Cortex of kidney (tissue), 1 donor: ENCODE data around the gene DST.
"Not testable (repeated sequence)": the region's sequence is repeated elsewhere in the genome, so short reads cannot be mapped to it uniquely, and the experiment has no call there.

Experiments used
- DNase-seq: peaks from one replicate; lab custom pipeline; 2025; lab: John Stamatoyannopoulos, UW

The DST gene

DNA sequence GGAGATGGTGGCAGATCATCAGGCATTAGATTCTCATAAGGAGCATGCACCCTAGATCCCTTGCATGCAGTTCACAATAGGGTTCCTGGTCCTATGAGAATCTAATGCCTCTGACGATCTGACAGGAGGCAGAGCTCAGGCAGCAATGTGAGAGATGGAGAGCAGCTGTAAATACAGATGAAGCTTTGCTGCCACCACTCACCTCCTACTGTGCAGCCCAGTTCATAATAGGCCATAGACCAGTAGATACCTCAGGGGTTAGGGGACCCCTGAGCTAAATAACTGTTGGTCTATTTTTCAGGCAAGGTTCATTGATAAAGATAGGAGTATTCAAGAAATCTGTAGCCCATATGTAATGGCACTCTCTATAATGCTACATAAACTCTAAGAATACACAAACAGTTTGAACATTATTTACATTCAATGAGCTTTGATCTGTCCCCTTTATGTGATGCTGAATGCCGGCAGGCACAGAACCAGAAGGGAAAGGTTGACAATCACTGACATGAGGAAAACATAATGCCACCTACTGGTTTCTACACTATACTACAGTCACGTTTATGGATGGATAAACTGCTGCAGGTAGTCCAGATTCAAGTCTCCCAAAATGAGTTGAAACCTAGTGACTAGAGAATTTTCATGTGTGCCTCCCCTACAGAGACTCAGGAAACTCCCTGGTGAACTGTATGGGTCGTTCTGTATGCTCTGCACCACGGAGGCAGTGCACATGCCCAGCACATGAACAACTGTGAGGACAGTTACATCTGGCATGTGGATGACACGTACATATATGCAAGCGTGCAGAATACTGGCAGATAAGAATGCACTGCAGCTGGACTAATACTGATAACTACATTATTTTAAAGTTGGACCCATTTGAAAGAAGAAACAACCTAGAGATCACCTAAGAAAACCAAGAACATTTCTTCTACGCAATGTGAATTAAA, 72.0 kb downstream of the DST start:
- DNase-seq: no peak

DNA sequence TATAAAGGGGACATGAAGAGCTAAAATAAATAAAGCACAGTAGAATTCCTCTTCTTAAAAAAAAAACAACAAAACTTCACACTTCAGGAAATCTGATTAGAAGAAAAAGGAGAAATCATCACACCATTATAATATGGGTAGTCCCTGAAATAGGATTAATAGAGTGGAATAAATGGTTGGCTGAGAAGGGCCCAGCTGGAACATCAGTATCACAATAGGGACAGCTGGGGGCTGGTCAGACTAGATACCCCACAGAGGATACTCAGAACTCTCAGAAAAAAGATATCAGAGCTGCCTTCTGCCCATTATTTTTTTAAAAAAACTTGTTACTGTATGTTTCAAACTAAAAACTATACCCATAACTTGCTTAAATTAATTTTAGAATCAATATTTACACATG, 75.2 kb downstream of the DST start:
- DNase-seq: no peak

DNA sequence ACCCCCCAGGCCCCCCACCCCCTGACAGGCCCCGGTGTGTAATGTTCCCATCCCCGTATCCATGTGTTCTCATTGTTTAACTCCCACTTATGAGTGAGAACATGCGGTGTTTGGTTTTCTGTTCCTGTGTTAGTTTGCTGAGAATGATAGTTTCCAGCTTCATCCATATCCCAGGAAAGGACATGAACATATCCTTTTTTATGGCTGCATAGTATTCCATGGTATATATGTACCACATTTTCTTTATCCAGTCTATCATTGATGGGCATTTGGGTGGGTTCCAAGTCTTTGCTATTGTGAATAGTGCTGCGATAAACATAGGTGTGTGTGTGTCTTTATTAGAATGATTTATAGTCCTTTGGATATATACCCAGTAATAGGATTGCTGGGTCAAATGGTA, 80.0 kb downstream of the DST start:
- not testable (repeated sequence) for DNase-seq

DNA sequence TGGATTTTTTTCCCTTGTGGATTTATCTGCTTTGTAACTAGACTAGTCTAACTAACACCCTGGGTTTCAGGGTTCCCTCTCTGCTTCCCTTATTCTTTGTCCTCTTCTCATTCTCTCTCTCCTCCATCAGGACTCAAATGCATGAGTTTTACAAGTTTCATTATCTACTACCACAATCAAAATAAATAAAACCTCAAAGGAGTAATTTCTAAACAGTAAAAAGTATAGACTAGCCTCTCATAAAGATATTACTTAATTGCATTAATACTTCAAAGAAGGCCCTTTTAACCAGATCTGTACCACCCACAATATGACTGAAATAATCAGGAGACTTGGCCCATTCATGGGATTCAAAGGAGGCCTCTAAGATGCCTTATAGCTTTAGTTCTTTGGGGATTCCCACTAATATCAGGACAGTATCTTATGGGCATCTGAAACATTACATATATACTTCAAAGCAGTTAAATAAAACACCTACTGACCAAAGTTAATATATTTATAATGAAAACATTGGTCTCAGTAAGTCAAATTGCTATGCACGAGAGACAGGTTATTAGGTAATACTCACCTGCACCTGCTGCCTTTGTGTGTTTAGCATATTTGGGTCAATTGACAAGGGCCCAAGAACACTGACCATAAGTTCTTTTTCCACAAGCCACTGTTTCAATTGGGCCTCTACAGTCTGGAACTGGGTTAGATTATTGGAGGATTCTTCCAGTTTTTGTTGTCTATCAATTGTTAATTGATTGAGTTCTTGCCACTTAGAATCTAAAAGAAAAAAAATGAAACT, 85.7 kb downstream of the DST start:
- no peak for DNase-seq

DNA sequence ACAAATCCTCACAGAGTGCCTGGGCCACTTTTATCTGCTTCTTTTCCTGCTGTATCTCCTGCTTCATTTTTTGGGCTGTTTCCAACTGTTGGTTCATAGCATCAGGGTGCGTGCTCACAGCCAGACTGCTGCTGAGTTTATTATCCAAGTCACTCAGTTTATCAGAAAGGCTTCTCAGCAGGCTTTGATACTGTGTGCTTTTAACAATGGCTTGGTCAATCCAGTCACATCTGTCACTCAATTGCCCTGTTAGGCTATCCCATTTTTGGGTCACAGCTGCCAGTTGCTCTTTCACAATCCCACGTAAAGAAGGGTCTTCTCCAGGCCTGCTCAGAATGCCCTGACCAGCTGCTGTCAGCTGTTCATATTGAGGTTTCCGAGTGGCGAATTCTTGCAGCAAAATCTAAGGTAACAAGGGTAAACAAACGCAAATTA, 87.2 kb downstream of the DST start:
- DNase-seq: no peak

DNA sequence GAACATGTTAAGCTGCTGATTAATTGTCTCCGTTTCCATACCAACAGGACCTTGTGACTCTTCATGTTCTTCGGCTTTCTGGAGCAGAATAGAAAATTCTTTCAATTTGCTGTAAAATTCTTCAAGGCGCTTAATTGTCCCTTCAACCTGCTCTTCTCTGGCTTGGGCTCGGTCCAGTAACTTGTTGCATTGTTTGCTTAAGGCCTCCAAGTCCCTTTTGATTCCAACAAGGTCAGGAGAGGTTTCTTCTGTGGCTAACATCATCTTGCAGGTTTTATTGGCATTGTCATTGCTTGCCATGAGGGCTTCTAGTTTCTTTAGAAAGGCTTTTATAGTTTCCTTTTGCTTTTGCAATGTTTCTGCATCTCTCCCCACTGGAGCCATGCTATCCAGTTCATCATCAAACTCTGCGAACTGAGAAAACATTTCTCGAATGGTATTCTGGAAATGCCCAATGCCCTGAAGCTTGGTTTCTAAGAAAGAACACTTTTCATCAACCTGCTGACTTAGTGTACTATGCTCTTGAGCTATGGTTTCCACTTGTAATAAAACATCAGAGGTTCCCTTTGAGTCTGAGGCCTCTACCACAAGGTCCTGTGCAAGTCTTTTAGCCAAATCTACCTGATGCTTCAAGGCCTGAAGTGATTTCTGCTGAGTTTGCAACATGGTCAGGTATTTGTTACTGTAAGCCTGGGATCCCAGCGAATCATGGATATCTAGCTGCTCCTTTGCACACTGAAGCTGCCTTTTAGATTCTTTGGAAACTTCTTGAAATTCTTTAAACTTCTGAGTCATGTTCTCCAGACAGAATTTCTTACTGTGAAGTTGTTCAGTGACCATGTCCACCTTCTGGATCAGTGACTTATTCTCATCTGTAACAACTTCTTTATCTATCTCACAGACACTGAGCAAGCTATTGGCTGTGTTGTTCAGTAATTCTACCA, 90.2 kb downstream of the DST start:
- DNase-seq: no peak

DNA sequence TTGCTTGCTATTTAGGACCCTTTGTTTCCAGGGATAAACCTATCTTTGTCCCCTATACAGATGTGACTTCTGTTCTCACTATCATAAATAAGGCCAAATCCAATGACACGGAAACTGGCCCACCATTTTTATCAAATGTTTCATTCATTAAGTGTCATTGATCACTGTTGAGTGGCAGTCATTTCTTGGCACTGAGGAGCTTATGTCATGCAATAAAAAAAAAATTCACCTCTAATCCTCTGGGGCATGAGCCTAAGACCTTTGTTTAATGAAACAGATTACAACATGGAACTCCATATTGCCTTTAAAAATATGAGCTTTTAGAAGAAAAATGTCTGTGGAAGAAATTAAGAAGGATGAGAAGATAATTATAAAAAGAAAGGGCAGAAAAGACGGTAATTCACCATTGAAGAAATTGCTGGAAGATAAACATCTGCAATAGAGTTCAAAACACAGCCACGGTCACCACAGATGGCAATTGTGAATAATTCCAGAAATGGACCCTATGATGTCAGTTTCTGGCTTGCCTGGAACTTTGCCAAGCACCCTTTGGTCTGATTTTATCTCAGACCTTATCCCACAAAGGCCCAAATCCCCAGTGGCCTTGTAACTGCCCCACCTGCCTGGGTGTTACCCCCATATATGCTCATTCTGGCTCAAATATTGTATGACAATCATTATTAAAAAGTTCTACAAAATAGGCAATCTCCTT, 91.1 kb downstream of the DST start:
- no peak for DNase-seq

DNA sequence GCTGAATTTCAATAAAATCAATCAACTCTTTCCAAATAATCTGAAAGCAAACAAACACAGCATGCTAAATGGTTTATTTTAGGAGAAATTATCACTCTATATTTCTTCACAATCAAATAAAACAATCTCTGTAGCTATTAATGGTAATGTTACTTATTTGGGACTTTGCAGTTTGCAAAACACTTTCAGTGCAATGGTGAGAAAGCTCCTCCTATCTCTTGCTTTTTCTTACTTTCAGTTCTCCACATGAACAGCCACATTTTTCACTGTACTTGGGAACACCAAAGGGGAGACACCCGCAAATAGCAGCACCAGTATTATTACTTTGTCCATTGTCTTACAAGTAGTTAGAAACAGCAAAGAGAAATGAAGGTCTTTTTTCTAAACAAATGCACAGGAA, 92.4 kb downstream of the DST start:
- DNase-seq: no peak

DNA sequence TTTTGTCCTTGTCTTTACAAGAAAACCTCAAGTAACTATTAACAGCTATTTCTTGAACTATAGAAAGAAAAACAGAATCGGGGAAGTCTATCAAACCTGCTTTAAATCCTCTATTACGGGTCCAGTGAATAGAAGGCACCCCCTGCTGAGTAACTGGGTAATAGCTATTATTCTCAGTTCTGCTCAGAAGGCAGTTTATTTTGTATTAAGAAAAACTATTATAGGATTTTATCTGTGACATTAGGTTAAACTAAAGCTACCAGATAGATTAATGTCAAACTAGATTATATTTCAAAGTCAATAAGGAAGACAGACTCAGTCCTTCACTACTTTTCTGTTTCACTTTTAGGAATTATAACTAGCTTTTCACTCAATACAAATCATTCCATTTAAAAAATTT, 93.7 kb downstream of the DST start:
- no peak for DNase-seq

DNA sequence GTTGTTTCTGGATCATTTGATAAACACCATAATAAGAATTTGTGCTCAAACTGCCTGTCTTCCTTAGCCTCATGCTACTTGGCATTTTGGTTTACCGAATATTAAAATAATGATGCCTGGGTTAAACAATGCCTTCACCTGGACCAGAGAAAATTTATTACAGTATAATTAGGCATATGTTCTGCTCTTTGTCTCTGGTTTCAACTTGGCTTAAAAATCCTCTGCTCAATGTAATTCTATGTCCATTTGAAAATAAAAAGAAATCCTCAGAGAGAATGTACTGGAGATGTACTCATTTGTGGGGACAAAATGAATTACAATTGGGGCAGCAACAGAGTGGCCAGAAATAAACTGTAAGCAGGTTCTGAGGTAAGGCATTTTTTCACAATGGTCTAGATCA, 95.0 kb downstream of the DST start:
- no peak for DNase-seq

DNA sequence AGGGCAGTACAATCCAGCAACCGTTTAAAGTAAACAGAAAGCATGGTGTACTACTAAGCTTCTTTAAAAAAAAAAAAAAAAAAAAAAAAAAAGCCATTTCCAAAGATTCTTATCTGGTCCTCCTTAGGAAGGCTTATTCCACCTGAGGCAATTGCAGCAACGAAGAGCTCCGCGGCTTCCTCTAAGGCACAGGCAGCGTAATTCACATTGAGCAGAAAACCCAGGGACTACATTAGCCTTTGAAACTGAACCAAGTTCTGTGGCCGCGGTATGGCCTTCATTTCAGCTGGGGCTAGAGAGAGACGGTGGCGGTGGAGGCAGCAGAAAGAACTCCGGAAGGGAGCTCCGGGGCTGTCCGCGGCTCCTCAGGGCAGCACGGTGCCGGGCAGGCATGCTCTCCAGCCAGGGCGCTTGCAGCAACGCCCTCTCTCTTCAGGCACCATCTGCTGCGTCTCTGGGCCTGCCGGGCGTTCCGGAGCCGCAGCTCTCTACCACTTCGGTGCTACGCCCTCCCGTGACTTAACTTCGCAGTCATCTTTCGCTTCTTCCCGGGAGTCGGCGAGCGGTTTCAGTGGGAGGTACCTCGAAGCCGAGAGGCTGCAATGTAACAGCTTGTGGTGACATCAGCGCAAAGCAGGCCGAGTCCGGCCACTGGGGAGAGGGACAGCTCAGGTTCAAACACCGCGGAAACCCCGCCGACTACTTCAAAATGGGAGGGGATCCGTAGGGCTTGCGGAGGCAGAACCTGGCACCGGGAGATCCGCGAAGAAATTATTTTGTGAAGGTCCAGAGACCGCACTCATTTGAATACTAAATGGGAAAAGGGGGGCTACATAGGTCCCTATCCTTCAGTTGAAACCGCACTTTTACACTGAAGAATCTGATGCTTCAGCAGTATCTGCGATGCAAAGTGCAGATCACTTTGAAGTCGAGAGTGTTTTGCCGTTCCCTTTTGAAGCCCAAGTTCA, 100.0 kb downstream of the DST start:
- DNase-seq: peak; percentile 58

DNA sequence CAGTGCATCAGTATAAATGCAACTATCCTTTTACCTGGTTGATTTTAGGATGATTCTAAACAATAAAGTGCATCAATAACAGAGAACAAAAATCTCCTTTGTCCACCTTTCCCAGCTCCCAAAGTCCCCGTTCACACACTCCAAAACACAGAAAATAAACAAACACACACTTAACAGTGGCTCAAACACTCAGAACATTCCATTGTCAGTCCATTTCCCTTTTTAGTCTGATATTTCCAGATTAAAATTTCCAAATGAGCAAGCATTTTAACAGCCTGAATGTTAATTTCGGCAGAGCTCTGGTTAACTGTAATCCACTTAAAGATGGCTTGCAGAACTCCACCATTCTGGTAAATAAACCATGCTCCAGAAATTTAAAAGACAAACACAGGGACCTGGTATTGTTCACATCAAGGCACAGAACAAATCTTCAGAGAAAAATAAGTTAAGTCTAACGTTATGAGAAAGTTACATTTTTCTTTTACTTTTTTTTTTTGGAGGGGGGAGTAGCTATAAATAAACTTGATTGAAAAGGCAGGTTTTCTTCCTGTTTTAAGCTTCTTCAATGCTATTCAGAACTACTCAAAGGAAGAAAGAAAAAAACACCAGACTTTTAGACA, 100.8 kb downstream of the DST start:
- DNase-seq: no peak

DNA sequence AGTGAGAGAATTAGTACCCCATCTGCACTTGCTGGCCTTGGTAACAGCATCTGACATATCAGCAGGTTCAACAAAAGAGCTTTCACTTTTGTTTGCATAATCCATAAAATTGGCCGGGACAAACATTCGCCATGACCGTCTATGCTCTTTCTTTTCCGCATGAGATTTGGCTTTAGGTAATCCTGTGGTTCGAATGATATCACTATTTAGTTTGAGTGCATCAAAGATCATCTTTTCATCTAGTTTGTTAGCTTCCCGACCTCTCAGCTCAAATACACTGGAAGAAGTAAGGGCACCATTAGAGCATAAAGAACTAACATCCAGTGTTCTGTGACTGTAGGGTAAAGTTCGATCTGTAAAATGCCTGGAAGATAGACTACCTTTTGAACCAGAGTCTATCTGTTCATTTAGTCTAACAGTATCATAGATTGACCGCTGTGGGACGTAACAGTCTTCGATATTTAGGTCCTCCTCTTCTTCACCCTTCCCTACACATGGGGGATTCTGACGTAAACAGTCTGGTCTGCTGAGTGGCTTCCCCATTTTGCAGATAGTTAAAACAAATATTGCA, 101.6 kb downstream of the DST start:
- DNase-seq: no peak

DNA sequence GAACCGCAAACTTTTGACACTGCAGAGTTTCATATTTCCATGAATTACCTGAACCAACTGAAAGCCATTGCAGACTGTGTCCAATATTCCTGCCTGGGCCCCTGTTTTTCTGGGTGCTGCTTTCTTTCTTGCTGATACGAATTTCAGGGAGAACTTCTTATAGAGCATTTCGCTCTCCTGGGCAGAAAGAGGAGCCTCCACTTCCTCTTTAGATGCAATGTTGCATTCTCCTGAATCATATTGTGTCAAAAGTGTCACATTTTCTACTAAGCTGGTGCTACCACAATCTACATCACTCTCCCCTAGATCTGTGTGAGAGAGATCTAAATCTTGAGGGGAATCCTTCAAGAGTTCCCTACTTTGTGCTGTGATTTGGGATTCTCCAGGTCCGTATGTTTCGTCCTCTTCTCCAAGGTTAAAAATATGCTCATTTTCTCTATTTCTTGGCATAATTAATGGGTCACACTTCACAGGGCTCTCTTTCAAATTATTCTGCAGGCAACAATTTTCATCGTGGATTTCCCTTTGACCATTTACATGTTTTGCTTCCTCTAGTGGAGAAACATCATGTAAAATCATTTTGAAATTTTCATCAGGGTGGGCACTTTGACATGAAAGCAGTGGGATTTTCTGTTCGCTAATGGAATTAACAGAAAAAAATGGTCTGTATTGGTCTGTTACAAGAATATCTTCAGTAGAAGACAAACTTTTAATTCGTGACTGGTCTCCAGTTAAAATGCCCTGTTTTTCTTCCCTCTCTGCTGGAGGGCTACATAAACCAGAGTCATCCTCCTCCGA, 102.3 kb downstream of the DST start:
- DNase-seq: no peak

DNA sequence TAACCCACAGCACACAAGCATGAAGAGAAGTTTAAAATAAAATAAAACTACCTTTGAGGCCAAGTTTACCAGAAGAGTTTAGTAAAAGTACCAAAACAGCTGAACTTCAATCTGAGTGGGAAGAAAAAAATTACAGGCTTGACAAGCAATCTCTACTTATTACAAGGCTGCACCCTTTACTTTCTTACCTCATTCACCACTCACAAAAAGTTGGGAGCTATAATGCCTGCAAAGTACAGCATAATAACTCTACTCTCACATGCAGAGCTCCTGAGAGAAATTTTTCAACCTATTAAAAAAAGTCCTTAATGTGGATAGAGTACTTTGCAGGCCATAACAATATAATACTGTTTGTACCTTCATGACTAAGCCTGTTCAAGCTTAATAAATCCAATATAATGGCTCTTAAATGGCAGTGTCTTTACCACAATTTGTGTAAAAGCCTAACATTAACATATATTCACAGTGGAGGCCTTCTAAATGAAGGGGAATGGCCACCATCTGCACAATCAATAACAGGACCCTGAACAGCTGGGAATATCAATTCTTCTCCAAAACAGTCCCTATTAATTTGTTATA, 103.1 kb downstream of the DST start:
- DNase-seq: no peak

DNA sequence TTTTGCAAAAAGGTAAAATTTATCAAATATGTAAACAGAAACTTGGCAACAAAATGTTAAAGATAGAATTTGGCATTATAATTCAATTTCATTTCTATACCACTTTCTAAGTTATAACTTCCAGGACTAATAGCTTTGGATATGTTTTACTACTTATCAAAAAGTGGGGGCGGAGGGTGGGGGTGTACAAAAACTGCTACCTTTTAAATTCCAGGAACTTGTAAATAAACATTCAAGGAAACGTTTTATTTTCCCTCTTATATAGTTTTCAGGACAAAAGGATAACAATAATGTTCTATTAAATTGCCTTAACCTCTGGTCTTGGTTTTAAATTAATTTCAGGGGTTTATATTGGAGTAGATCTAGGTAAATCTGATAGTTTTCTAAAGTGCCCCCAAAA, 103.8 kb downstream of the DST start:
- DNase-seq: no peak

DNA sequence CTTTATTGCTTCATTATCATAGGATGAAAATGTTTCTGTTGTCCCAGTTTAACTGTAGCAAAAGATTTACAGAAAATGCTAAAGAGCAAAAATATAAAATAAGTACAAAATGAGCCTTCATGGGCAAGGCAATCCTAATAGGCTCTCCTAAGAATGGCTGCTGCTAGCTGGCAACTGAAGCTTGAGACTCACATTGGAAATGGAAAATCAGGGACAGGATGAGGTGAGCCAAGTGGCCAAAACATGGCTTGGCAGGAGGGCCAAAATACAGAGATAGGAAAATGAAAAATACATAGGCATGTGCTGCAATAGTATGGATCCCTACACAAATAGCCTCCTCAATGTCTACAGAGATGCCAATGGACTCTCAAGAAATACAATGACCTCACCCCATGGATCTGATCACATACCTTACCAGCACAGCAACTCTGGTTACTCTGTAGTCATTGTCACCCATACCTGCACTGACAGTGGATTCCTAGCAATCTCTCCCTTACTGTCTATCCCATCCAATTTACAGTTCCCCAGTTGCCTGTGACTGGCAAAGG, 105.4 kb downstream of the DST start:
- DNase-seq: no peak

DNA sequence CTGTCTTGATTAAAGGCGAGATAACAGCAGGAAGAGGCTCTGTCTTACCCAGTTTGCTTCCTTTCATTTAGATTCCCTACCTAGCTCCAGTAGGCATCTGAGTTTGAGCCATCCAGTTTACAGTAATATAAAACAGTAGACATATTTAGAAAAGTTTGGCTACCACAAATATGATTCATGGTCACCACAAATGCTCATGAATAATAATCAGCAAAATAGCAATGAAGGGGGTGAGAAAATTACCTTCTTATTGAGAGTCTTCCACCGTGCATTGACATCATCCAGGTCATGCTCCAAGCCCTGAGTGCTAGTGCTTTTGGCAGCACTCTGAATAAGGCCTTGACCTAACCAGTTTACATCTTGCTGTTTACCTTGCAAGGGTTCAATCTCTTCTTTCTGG, 106.2 kb downstream of the DST start:
- no peak for DNase-seq
